ENCODE measurements around the gene PNCK.
"Not testable (repeated sequence)": the region's sequence is repeated elsewhere in the genome, so short reads cannot be mapped to it uniquely, and the experiment has no call there.

PNCK gene

DNA sequence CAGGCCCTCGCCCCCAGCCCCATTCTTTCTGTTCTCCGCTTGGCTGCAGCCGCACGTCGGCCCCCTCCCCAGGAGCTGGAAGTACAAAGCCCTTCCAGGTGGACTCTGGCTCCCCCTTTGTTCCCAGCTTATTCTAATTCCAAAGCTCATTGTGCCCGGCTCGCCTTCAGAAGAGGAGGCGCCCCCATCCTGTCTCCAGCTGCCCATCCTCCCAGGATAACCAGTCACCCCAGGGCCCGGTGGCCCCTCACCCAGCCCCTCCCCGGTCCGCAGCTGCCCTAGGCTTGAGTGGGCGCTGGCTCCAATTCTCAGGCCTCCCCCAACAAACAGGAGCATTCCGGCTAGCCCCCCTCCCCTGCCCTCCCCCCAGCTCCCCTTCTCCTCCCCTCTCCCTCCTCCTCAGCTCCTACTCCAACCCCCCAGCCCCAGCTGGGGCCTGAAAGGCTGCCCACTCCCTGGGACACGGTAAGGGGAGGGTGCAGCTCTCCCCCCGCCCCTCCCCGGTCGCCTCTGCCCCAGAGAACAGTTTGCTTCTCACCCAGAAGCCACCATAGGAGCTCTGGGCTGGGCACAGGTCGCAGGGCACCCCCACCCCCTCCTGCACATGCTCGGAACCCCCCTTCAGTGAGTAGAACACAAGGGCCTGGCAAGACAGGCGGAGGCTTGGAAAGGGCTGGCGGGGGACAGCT, 11.0 kb upstream of the PNCK start:
- TF ChIP-seq, protein P1, sequence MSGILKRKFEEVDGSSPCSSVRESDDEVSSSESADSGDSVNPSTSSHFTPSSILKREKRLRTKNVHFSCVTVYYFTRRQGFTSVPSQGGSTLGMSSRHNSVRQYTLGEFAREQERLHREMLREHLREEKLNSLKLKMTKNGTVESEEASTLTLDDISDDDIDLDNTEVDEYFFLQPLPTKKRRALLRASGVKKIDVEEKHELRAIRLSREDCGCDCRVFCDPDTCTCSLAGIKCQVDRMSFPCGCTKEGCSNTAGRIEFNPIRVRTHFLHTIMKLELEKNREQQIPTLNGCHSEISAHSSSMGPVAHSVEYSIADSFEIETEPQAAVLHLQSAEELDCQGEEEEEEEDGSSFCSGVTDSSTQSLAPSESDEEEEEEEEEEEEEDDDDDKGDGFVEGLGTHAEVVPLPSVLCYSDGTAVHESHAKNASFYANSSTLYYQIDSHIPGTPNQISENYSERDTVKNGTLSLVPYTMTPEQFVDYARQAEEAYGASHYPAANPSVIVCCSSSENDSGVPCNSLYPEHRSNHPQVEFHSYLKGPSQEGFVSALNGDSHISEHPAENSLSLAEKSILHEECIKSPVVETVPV (CRISPR knock-in tag; IDR thresholded peaks at IDR 0.05): no peak
- TF ChIP-seq SNAI2 (CRISPR knock-in tag; IDR thresholded peaks at IDR 0.05): no peak
- no peak for ATAC-seq

DNA sequence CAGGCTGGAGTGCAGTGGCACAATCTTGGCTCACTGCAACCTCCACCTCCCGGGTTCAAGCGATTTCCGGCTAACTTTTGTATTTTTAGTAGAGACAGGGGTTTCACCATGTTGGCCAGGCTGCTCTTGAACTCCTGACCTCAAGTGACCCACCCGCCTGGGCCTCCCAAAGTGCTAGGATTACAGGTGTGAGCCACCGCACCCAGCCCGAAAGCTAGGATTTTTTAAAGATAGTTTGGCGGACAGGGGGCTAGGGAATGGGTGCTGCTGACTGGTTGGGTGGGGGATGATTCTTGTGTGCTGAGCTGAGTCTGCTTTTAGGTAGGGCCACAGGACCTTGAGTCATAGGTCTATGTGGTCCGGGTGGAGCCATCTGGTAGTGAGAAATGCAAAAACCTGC, 9.9 kb upstream of the PNCK start:
- not testable (repeated sequence) for ATAC-seq

DNA sequence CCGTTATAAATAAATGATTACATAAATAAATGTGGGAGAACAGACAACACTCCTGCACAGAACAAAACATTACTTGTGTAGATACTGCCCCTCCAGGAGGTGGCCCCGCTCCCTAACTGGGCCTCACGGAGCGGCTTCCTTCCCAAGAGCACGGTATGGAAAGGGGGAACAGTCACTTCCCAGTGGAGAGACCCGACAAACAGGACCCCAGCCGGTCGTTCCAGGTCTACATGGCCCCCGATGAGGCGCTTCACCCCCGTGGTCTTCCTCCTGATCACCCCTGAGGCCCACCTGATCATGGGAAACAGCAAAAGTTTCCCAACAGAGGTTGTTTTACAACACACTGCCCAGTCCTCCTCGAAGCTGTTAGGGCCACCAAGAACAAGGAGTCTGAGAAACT, 7.6 kb upstream of the PNCK start:
- no peak for ATAC-seq
- TF ChIP-seq, protein P2, sequence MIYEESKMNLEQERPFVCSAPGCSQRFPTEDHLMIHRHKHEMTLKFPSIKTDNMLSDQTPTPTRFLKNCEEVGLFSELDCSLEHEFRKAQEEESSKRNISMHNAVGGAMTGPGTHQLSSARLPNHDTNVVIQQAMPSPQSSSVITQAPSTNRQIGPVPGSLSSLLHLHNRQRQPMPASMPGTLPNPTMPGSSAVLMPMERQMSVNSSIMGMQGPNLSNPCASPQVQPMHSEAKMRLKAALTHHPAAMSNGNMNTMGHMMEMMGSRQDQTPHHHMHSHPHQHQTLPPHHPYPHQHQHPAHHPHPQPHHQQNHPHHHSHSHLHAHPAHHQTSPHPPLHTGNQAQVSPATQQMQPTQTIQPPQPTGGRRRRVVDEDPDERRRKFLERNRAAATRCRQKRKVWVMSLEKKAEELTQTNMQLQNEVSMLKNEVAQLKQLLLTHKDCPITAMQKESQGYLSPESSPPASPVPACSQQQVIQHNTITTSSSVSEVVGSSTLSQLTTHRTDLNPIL (CRISPR knock-in tag; IDR thresholded peaks at IDR 0.05; ENCODE audit: low read depth): no peak
- TF ChIP-seq ISL1 (CRISPR knock-in tag; IDR thresholded peaks at IDR 0.05) (no peak), GLIS3 (CRISPR knock-in tag; IDR thresholded peaks at IDR 0.05) (no peak)
- TF ChIP-seq, protein P3, sequence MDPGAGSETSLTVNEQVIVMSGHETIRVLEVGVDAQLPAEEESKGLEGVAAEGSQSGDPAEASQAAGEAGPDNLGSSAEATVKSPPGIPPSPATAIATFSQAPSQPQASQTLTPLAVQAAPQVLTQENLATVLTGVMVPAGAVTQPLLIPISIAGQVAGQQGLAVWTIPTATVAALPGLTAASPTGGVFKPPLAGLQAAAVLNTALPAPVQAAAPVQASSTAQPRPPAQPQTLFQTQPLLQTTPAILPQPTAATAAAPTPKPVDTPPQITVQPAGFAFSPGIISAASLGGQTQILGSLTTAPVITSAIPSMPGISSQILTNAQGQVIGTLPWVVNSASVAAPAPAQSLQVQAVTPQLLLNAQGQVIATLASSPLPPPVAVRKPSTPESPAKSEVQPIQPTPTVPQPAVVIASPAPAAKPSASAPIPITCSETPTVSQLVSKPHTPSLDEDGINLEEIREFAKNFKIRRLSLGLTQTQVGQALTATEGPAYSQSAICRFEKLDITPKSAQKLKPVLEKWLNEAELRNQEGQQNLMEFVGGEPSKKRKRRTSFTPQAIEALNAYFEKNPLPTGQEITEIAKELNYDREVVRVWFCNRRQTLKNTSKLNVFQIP (CRISPR knock-in tag; IDR thresholded peaks at IDR 0.05; ENCODE audit: borderline replicate concordance, low read depth): no peak

DNA sequence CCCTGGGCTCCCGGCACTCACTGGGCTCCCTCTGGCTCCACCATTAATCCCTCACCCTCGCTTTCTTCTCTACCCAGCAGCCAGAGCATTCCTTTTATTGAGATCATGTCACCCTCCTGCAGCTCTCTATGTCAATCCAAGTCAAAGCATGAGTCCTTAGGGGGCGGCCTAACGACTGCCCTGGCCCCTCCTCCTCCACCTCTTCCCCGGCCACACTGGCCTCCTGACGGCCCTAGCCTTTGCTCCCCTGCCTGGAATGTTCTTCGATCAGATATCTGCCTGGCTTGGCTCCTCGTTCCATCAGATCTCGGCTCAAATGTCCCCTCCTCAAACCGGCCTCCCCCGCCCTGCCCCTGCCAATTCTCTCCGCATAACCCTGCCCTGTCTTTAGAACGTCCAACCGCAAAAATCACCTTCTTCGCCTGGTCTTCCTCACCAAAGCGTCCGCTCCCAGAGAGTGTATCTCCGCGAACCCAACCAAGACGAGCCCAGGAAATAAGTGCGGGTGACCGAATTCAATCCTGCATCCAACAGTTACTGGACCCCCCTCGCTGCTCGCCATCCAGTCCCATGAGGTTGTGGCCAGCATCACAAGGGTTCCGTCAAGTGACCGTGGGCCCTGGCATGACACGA, 722 bp upstream of the PNCK start:
- TF ChIP-seq GLIS3 (CRISPR knock-in tag; IDR thresholded peaks at IDR 0.05) (no peak), ZNF70 (CRISPR knock-in tag; IDR thresholded peaks at IDR 0.05) (no peak), ZFP3 (CRISPR knock-in tag; IDR thresholded peaks at IDR 0.05) (no peak), OSR1 (CRISPR knock-in tag; IDR thresholded peaks at IDR 0.05) (no peak), TOX (CRISPR knock-in tag; IDR thresholded peaks at IDR 0.05; ENCODE audit: borderline replicate concordance) (no peak), ESRRG (CRISPR knock-in tag; IDR thresholded peaks at IDR 0.05) (no peak), TCF4 (CRISPR knock-in tag; IDR thresholded peaks at IDR 0.05; ENCODE audit: borderline replicate concordance) (no peak), BACH2 (CRISPR knock-in tag; IDR thresholded peaks at IDR 0.05; ENCODE audit: borderline replicate concordance) (no peak), SNAI2 (CRISPR knock-in tag; IDR thresholded peaks at IDR 0.05) (no peak)
- TF ChIP-seq, protein P2 (CRISPR knock-in tag; IDR thresholded peaks at IDR 0.05; ENCODE audit: low read depth): no peak

DNA sequence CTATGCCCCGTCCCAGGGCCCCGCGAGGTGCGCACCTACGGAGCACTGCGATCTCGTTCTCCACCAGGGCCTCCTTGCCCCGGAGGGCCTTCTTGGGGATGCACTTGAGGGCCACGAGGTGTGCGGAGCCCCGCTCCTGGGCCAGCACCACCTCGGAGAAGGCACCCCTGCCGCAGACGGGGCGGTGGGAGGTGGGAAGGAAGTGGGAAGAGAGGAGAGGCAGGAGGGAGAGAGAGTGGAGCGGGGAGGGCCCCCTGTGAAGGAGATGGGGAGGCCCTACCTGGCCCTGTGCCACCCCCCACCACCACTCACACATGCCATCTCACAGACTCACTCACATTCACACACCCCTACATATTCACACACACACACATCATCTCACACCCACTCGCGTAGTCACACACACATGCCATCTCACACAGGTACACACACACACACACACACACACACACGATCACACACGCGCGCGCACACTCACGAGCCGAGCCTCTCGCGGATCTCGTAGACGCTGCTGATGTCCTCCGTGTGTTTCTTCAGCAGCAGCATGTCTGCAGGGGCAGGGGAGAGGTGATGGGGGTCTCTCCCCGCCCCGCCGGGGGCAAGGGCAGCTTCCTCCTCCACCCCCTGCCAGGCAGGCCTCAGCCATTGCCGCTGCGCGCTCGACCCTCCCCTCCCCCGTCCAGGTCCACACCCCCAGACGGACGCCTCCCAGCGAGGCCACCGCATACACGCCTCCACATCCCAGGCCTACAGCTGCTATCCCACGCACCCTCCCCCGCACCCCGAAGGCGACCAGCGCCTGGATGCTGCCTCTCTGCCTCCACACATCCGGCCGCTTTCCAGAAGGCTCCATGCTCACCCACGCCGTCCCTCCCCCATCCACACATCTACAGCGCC, 834 bp downstream of the PNCK start:
- ATAC-seq: no peak
- TF ChIP-seq SNAI2 (CRISPR knock-in tag; IDR thresholded peaks at IDR 0.05) (no peak), GLIS3 (CRISPR knock-in tag; IDR thresholded peaks at IDR 0.05) (no peak), TOX (CRISPR knock-in tag; IDR thresholded peaks at IDR 0.05; ENCODE audit: borderline replicate concordance) (no peak), ZFP30 (CRISPR knock-in tag; IDR thresholded peaks at IDR 0.05) (no peak), RARB (CRISPR knock-in tag; IDR thresholded peaks at IDR 0.05) (no peak), BACH2 (CRISPR knock-in tag; IDR thresholded peaks at IDR 0.05; ENCODE audit: borderline replicate concordance) (no peak), TCF4 (CRISPR knock-in tag; IDR thresholded peaks at IDR 0.05; ENCODE audit: borderline replicate concordance) (no peak)
- TF ChIP-seq, protein P4, sequence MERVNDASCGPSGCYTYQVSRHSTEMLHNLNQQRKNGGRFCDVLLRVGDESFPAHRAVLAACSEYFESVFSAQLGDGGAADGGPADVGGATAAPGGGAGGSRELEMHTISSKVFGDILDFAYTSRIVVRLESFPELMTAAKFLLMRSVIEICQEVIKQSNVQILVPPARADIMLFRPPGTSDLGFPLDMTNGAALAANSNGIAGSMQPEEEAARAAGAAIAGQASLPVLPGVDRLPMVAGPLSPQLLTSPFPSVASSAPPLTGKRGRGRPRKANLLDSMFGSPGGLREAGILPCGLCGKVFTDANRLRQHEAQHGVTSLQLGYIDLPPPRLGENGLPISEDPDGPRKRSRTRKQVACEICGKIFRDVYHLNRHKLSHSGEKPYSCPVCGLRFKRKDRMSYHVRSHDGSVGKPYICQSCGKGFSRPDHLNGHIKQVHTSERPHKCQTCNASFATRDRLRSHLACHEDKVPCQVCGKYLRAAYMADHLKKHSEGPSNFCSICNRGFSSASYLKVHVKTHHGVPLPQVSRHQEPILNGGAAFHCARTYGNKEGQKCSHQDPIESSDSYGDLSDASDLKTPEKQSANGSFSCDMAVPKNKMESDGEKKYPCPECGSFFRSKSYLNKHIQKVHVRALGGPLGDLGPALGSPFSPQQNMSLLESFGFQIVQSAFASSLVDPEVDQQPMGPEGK (CRISPR knock-in tag; IDR thresholded peaks at IDR 0.05; ENCODE audit: borderline replicate concordance): no peak
- TF ChIP-seq, protein P2 (CRISPR knock-in tag; IDR thresholded peaks at IDR 0.05; ENCODE audit: low read depth): no peak

More for the DNA sequence above, 722 bp upstream of the PNCK start:
- ATAC-seq: no peak
